Omental fat pad (tissue), 4 donors: Measurements from ENCODE around the gene C6orf62. TPM values are rescaled to one million over a fixed set of nuclear protein-coding genes. Genes with fewer than 3 reads are reported as not detected.
A peak's percentile ranks its signal among the peaks of the same experiment; 100 is the strongest.
"Not testable (repeated sequence)": the region's sequence is repeated elsewhere in the genome, so short reads cannot be mapped to it uniquely, and the experiment has no call there.

Experiments used
- ATAC-seq: fragments of 150-250 bp; one replicate; pipeline ENCODE4 v1.9.1; 2016; ENCODE audit warnings: mild to moderate bottlenecking, moderate library complexity; ENCODE audit not compliant: low FRiP score
- DNase-seq: peaks from one replicate; pipeline ENCODE4 v3.0.0-alpha.2; 2019; ENCODE audit warnings: low spot score
- total RNA-seq, 4 donors: library from RNA; depleted of rRNA; stranded (reverse); fragments of >200 nt; gene quantifications; one replicate each; pipeline ENCODE4 v1.1.0, GENCODE V29; 2016
- TF ChIP-seq, protein P1 (sequence below), 3 donors: fragments of 450-650 bp; IDR thresholded peaks; one replicate each; pipeline ENCODE4 v1.5.1; 2016 to 2017; ENCODE audit warnings: antibody characterized with exemption in 3 of 3, mild to moderate bottlenecking in 3 of 3, moderate library complexity in 2 of 3

C6orf62 gene
- total RNA-seq, 4 donors from 2014 or later: 54.4 to 81.3 (median 78.4) TPM

DNA sequence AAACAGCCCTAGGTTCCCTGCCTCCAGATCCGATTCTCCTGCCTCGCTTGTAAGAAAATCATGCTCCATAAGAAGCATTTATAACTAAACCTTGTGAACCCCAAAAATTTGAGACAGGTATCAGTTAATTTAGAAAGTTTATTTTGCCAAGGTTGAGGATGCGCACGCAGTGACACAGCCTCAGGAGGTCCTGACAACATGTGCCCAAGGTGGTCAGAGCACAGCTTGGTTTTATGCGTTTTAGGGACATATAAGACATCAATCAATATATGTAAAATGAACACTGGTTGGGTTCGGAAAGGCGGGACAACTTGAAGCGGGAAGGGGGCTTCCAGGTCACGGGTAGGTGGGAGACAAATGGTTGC is 50.0 kb downstream of the C6orf62 start:
- ATAC-seq (no peak), DNase-seq (no peak)
- TF ChIP-seq, protein P1, sequence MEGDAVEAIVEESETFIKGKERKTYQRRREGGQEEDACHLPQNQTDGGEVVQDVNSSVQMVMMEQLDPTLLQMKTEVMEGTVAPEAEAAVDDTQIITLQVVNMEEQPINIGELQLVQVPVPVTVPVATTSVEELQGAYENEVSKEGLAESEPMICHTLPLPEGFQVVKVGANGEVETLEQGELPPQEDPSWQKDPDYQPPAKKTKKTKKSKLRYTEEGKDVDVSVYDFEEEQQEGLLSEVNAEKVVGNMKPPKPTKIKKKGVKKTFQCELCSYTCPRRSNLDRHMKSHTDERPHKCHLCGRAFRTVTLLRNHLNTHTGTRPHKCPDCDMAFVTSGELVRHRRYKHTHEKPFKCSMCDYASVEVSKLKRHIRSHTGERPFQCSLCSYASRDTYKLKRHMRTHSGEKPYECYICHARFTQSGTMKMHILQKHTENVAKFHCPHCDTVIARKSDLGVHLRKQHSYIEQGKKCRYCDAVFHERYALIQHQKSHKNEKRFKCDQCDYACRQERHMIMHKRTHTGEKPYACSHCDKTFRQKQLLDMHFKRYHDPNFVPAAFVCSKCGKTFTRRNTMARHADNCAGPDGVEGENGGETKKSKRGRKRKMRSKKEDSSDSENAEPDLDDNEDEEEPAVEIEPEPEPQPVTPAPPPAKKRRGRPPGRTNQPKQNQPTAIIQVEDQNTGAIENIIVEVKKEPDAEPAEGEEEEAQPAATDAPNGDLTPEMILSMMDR (IDR thresholded peaks at IDR 0.05): no peak

DNA sequence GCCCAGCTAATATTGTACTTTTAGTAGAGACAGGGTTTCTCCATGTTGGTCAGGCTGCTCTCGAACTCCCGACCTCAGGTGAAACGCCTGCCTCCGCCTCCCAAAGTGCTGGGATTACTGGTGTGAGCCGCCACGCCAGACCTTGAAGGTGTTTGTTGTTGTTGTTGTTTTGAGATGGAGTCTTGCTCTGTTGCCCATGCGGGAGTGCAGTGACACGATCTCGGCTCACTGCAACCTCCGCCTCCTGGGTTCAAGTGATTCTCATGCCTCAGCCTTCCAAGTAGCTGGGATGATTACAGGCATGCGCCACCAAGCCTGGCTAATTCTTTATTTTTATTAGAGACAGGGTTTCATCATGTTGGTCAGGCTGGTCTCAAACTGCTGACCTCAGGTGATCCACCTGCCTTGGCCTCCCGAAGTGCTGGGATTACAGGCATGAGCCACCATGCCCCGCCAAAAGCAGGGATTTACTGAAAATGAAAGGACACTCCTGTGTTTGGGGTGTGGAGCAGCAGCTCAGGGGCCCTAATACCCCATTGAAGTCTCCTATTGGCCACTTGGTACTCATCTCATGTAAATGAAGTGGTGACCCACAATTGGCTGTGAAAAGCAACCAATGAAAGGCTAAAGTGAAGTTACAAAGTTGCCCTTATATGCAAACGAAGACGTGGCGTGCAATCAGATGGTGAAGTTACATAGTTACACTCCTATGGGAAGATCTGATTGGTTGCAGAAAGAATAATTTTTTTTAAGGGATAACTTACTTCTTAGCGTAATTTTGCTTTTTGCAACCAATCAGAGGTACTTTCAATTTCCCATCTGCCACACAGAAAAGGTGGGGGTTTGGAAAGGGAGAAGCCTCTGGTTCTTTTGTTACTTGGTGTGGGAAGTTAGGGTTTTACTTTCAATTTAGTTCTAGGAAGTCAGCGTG is 50.6 kb downstream of the C6orf62 start:
- not testable (repeated sequence) for ATAC-seq, DNase-seq

DNA sequence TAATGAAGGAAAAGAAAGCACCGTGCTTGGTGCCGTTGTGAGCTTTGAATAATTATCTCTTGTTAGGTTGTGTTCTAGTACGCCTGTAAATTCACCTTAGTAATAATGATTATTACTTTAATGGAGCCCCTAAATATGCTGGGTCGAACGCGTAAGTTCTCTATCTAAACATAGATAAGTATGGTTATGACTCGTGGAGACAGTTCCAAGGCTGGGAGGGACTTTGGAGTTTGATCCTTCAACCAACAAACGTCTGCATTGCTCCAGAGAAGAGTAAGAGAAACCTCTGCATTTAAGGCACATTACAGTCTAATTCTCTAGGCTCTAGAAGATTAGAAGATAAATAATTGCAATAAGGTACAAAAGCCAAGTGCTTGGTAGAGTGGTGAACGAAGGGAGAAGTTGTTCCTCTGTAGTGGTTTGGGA is 51.6 kb downstream of the C6orf62 start:
- ATAC-seq (no peak), DNase-seq (no peak)
- TF ChIP-seq, protein P1 (IDR thresholded peaks at IDR 0.05): no peak

DNA sequence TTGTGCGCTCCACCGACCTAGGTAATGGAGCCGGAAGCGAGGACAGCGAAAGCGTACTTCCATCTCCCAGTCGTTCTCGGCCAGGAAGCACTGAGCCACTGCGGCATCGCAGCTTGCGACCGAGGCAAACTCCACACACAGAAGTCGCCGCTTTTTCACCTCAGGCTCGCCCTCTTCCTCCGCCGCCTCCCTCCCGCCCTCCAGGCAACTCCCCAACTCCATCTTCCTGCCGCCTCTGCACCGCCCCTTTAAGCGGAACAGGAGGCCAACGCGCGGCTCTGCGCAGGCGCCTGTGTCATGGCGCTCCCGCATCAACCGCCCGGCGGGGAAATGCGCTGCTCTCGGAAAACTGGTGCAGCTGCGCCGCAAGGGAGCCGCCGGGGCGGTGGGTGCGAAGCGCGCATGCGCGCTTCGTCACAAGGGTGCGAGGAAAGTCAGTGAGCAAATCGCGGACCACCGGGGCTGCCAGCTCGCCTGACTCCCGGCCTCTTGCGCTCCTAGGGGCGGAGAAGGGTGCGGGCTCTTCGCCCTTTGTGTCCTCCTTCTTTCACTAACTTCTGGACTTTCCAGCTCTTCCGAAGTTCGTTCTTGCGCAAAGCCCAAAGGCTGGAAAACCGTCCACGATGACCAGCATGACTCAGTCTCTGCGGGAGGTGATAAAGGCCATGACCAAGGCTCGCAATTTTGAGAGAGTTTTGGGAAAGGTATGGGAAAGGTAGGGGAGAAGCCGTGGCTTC is 52.1 kb downstream of the C6orf62 start, which contains the start of the genes ACOT13 and TDP2:
Gene ACOT13 (plus strand): TSS at position 437 of the 737 bp plus-strand sequence. CDS start 187 bp downstream, at position 624.
Gene TDP2 (minus strand): TSS at position 259 of the 737 bp plus-strand sequence. CDS start 37 bp downstream, at position 222.
- TF ChIP-seq, protein P1 (IDR thresholded peaks at IDR 0.05): peak in 1 of 3 donors; percentile 51
- peak; percentile 99 for ATAC-seq
- peak; percentile 79 for DNase-seq

DNA sequence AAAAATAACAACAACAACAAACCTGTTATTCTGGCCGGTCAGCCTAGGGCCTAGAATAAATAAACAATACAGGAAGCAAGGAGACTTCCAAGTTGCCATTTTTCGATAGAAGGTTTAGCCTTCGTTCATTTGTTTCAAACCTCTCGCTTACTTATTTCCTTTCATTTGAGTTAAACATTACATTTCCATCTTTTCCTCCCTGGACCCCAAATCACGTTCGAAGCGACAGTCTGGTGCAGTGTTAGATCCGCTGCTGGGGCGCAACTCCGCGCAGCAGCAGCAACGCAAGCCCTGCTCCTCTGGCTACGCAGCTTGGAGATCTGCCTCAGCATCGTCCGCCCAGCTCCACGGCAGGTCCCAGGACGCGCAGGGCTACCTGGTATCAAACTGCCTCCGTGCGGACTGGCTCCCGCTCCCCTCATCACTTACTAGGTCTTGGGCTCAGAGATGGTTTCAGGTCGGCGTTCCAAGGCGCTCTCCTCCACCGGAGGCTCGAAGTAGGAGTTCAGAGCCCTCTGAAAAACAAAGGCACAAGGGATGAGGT is 52.8 kb downstream of the C6orf62 start:
- peak; percentile 57 for ATAC-seq
- TF ChIP-seq, protein P1 (IDR thresholded peaks at IDR 0.05): no peak
- no peak for DNase-seq

DNA sequence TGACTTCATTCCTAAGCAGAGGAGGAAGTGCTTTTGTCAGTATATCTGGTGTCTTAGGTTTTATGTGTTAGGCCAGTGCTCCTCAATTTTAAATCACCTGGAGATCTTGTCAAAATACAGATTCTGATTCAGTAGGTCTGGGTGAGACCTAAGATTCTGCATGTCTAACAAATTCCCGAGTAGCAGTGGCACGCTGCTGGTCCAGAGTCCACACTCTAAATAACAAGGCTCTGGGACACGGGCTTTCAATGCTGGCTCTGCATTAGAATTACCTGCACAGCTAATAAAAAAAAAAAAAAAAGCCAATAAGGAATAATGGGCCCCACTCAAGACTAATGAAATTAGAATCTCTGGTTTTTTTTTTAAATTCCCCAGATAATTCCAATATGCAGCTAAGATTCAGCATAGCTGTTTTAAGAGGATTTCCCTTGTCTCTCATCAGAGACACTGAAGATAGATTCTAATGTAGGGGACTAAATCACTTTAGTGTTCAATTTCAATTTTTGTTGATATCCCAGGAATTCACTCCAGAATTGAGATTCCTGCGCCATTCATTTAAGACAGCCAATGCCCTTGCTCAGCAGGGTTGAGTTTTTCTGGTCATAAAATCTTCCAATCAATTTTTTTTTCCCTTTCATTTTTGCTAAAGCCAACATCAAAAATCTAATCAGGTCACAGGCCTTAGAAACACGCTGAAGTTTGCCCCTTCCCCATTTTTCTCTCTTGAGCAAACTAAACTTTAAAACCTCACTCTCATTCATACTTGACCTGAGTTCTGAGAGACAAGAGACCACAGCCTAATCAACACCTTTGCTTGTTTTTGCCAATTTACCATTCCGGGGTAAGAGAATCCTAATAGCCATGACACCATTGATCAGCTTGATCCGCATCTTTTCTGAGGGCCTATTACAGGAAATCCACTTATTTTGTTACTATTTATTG is 54.6 kb downstream of the C6orf62 start:
- no peak for DNase-seq
- TF ChIP-seq, protein P1 (IDR thresholded peaks at IDR 0.05): no peak
- ATAC-seq: no peak
